GM20000 (cell line): ENCODE results near the gene ELL2.

ENCODE experiments used
- DNase-seq: peaks from one replicate; pipeline ENCODE4 v3.0.0; 2012; ENCODE audit warnings: low spot score
- TF ChIP-seq, protein P1 (sequence below): IDR thresholded peaks from 2 replicates; pipeline ENCODE4 v1.5.1; 2012; ENCODE audit warnings: mild to moderate bottlenecking, control low read depth; ENCODE audit errors: extremely low read depth, missing control alignments

Gene ELL2

DNA sequence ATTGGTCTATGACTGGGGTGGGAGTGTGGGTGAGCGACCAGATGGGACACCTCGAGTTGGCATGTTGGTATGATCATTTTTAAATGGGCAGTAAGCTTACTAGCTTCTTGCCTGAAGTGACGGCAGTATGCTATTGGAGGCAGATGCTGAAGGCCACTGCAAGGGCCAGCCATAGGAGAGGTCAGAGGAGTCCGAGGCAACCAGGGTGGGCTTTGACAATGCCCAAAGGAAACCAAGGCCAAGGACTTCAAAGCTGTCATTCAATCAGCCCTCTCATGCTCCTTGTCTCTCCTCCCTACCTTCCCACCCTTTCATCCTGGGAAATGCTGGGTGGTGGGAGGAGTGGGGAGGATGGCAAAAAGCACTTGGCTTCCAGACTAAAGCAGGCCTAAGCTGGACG is 82.0 kb downstream of the ELL2 start:
- no peak for DNase-seq
- TF ChIP-seq, protein P1, sequence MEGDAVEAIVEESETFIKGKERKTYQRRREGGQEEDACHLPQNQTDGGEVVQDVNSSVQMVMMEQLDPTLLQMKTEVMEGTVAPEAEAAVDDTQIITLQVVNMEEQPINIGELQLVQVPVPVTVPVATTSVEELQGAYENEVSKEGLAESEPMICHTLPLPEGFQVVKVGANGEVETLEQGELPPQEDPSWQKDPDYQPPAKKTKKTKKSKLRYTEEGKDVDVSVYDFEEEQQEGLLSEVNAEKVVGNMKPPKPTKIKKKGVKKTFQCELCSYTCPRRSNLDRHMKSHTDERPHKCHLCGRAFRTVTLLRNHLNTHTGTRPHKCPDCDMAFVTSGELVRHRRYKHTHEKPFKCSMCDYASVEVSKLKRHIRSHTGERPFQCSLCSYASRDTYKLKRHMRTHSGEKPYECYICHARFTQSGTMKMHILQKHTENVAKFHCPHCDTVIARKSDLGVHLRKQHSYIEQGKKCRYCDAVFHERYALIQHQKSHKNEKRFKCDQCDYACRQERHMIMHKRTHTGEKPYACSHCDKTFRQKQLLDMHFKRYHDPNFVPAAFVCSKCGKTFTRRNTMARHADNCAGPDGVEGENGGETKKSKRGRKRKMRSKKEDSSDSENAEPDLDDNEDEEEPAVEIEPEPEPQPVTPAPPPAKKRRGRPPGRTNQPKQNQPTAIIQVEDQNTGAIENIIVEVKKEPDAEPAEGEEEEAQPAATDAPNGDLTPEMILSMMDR, result no peak

DNA sequence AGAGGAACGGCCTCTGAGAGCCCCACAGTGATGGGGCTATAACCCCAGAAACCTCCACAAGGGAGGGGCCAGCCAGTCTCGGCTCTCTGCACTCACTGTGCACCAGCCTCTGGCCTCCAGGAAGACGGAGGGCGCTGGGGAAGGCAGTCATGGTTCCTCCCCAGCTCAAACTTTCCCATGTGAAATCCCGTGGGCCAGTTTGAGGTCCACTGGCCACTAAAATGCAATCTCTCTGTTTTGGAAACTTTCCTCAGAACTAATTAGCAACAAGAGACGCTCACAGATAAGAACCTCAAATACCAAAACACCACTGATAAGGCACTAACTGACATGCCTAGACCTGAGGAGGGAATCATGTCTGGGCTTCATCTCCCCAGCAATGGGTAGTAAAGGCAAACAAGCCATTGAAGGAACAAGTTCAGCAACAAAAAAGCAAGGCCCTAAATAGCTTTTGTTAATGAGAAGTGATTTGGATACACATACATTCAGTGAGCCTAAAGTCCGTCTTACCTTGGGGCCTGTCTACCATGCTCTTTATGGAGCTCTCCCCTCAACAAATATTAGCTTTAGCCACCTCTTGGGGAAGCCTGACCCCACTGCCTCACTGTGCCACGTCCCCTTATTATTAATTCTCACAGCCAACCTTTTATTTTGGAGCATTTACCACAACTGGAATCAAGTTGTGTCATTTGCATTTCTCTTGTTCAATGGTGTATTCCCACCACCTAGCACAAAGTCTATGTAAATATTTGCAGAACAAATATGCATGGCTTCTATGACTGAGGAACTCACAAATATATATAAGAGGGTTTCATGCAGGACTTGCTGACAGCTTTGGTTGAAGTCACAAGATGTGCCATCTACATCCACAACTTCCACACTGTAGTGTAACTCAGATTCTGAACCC is 83.0 kb downstream of the ELL2 start:
- DNase-seq, result no peak
- TF ChIP-seq, protein P1, result no peak

DNA sequence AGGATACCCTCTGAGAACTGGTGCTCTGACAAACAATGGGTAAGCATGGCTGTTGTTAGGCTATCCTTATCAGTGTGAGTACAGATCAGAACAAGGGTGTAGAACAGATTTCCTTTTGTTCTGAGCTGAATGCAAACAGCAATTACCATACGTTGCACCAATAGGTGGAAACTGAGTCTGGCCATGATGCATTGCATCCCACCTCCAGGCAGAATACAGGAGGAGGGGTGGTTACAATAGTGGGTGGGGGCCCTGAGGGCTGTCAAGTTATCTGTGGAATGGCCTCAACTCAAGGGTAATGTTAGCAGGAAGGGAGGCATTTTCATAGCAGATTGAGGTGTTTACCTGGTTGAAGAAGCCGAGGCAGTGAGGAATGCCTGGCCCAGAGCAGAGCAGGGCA is 84.9 kb downstream of the ELL2 start:
- DNase-seq, result no peak
- TF ChIP-seq, protein P1, result no peak

DNA sequence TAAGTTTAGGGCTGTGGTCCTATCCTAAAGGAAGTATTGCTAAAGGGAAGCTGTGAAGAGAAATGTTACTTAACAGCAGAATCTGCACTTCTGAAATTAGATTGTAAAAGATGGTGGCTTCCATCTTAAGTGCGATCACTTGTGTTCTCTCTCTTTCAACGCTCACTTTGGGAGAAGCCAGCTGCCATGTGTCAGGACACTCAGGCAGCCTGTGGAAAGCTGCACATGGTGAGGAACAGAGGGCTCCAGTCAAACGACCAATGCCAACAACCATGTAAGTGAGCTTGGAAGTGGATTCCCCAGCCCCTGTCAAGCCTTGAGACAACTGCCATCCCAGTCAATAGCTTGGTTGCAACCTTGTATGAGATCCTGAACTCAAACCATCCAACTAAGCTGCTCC is 87.4 kb downstream of the ELL2 start:
- TF ChIP-seq, protein P1, result no peak
- DNase-seq, result no peak

DNA sequence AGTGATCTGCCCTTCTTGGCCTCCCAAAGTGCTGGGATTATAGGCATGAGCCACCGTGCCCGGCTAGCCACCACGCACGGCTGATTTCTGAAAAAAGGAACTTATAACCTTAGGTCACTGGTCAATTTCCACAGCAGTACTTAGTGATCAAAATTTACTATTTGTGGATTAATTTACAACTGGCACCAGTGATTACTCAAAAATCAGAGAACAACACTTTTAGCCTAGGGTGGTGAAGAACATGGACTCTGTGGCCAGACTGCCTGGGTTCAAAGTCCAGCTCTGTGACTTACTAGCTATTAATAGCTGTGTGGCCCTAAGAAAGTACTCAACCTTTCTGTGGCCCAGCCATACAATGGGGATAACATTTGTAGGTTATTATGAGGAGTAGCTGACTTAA is 88.3 kb downstream of the ELL2 start:
- no peak for DNase-seq
- TF ChIP-seq, protein P1, result no peak

DNA sequence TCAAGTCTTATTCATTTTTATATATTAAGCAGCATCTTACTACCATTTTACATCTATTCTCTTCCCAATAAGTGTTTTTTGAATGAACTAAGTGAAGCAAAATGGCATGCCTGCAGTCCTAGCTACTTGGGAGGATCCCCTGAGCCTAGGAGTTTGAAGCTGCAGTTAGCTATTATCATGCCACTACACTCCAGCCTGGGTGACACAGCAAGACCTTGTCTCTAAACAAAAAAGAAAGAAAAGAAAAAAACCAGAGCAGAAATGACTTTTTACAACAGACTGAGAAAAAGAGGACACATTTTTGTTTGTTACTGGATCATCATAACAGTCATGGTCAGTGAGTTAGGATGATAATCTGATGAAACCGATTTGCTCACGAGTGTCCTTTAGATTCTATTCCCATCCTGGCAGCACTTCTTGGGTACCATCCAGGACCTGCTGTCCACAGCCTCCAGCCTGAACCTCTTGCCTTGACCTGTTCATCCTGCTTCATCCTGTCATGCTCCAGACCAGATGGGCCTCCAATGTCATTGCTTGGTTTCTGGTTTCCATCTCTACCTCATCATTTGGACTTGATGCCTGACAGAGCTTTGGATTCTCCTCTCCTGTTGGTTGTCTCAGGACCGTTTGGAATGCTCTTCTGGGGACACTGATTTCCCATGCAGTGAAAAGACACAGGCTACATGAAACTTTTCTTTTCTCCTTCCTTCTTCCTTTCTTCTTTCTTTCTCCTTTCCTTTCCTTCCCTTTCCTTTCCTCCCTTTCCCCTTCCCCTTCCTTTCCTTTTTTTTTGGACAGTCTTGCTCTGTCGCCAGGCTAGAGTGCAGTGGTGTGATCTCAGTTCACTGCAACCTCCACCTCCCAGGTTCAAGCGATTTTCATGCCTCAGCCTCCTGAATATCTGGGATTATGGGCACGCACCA is 89.0 kb downstream of the ELL2 start:
- DNase-seq, result no peak
- TF ChIP-seq, protein P1, result no peak
